ENCODE data around the gene SEMG2. TPM values are rescaled to one million over a fixed set of nuclear protein-coding genes. Genes with fewer than 3 reads are reported as not detected.

Gene SEMG2
- total RNA-seq, 4 donors from 2014 or later, result 0.25 TPM; not detected in 3

DNA sequence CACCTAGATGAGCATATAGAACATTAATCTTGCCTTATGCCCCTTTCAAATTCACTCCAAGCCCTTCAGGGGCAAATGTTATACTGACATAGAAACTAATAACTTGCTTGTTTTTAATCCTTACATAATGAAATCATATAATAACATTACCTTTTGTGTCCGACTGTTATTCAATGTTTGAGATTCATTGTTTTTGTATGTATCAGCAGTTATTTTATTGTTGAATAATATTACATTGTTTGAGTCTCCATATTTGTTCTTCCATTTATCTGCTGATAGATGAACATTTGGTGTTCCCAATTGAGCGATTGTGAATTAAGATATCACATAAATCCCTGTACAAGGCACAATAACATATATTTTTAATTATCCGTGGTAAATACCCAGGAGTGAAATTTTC lies 8.3 kb upstream of the SEMG2 start:
- TF ChIP-seq, protein P1, sequence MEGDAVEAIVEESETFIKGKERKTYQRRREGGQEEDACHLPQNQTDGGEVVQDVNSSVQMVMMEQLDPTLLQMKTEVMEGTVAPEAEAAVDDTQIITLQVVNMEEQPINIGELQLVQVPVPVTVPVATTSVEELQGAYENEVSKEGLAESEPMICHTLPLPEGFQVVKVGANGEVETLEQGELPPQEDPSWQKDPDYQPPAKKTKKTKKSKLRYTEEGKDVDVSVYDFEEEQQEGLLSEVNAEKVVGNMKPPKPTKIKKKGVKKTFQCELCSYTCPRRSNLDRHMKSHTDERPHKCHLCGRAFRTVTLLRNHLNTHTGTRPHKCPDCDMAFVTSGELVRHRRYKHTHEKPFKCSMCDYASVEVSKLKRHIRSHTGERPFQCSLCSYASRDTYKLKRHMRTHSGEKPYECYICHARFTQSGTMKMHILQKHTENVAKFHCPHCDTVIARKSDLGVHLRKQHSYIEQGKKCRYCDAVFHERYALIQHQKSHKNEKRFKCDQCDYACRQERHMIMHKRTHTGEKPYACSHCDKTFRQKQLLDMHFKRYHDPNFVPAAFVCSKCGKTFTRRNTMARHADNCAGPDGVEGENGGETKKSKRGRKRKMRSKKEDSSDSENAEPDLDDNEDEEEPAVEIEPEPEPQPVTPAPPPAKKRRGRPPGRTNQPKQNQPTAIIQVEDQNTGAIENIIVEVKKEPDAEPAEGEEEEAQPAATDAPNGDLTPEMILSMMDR (IDR thresholded peaks at IDR 0.05), result no peak
- TF ChIP-seq EP300 (IDR thresholded peaks at IDR 0.05), result no peak
- TF ChIP-seq POLR2A (IDR thresholded peaks at IDR 0.05), result no peak
- TF ChIP-seq POLR2AphosphoS5 (IDR thresholded peaks at IDR 0.05), result no peak
- Histone ChIP-seq H3K9me3 (no peaks in the 10 kb centered on the region), H3K4me1 (no peaks in the 10 kb centered on the region), H3K27ac (no peak overlapping the region), H3K36me3 (no peaks in the 10 kb centered on the region), H3K4me3 (no peak overlapping the region), H3K27me3 (no peaks in the 10 kb centered on the region)
- DNase-seq (ENCODE audit: low spot score in 2 of 2), result no peak
- WGBS, result 87% methylated on average over 3 of the region's 3 CpGs

DNA sequence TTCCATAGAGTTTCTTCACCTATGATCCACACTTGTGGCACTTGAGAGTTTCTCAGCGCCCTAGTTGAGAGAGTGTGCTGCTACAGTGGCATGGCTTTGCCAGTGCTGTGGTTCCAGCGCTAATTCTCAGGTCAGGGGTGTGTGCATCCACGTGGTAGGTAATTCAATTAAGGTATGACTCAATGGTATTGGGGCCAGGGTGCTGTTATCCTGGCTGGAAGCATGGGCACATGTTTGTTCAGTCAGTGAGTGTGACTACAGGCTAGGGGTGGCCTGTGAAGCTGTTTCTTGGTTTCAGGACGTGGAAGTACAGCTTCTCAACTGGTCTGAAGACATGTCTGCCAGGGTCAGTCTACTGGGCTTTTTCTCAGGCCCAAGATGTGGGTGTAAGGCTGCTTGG lies 3.0 kb upstream of the SEMG2 start:
- H3K4me3 ChIP-seq, result no peak overlapping the region
- H3K9me3 ChIP-seq, result no peaks in the 10 kb centered on the region
- no peak for TF ChIP-seq POLR2A (IDR thresholded peaks at IDR 0.05)
- no peak for TF ChIP-seq POLR2AphosphoS5 (IDR thresholded peaks at IDR 0.05)
- TF ChIP-seq EP300 (IDR thresholded peaks at IDR 0.05), result no peak
- TF ChIP-seq, protein P1 (IDR thresholded peaks at IDR 0.05), result no peak
- no peak for DNase-seq (ENCODE audit: low spot score in 2 of 2)
- no peaks in the 10 kb centered on the region for H3K36me3 ChIP-seq
- H3K4me1 ChIP-seq, result no peaks in the 10 kb centered on the region
- H3K27me3 ChIP-seq, result no peaks in the 10 kb centered on the region
- H3K27ac ChIP-seq, result no peak overlapping the region
- 48% methylated on average over 4 of the region's 4 CpGs for WGBS

DNA sequence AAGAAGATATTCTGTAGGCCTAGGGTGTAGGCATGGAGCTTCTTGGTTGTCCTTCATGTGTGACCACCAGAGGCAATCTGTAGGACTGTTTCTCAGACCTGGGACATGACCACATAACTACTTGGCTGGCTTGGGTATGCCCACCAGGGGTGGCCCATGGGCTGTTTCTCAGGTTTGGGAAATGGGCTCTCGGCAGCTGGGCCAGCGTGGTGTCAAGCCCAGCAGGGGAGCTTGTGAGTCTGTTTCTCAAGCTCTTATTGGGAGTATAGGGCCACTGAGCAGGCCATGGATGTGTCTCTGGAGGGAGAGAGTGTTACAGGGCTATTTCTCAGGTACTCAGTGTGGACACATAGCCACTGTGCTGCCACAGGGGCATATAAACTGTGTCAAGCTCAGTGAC lies 2.5 kb upstream of the SEMG2 start:
- H3K9me3 ChIP-seq, result no peaks in the 10 kb centered on the region
- 100% methylated on average over 1 of the region's 2 CpGs for whole genome bisulfite sequencing
- H3K27me3 ChIP-seq, result no peaks in the 10 kb centered on the region
- TF ChIP-seq POLR2AphosphoS5 (IDR thresholded peaks at IDR 0.05), result no peak
- TF ChIP-seq, protein P1 (IDR thresholded peaks at IDR 0.05), result no peak
- TF ChIP-seq EP300 (IDR thresholded peaks at IDR 0.05), result no peak
- TF ChIP-seq POLR2A (IDR thresholded peaks at IDR 0.05), result no peak
- H3K4me3 ChIP-seq, result no peak overlapping the region
- no peaks in the 10 kb centered on the region for H3K36me3 ChIP-seq
- DNase-seq (ENCODE audit: low spot score in 2 of 2), result no peak
- H3K4me1 ChIP-seq, result no peaks in the 10 kb centered on the region
- no peak overlapping the region for H3K27ac ChIP-seq

DNA sequence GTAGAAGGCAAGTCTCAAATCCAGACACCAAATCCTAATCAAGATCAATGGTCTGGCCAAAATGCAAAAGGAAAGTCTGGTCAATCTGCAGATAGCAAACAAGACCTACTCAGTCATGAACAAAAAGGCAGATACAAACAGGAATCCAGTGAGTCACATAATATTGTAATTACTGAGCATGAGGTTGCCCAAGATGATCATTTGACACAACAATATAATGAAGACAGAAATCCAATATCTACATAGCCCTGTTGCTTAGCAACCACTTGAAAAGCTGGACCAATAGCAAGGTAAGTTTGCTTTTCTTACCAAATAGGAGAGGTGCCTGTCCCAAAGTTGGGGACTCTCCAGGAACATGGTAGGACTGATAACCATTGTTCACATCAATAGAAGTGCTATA lies 2.0 kb downstream of the SEMG2 start:
- Histone ChIP-seq H3K4me3 (no peak overlapping the region), H3K27me3 (no peaks in the 10 kb centered on the region)
- TF ChIP-seq, protein P1 (IDR thresholded peaks at IDR 0.05), result no peak
- no peak for TF ChIP-seq POLR2A (IDR thresholded peaks at IDR 0.05)
- TF ChIP-seq EP300 (IDR thresholded peaks at IDR 0.05), result no peak
- TF ChIP-seq POLR2AphosphoS5 (IDR thresholded peaks at IDR 0.05), result no peak

DNA sequence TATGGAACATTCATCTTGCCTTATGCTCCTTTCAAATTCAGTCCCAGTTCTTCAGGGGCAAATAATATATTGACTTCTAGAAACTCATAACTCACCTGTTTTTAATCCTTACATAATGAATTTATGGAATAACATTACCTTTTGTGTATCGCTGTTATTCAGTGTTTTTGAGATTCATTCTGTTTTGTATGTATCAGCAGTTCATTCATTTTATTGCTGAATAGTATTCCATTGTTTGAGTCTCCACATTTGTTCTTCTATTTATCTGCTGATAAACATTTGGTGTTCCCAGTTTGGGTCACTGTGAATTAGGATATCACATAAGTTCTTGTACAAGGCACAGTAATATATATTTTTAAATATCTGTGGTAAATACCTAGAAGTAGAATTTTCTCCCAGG lies 5.1 kb downstream of the SEMG2 start:
- 88% methylated on average over 1 of the region's 1 CpG for WGBS

More for the DNA sequence above, 2.0 kb downstream of the SEMG2 start:
- Histone ChIP-seq H3K27ac (no peak overlapping the region), H3K4me1 (no peaks in the 10 kb centered on the region), H3K9me3 (no peaks in the 10 kb centered on the region), H3K36me3 (no peaks in the 10 kb centered on the region)
- no peak for DNase-seq (ENCODE audit: low spot score in 2 of 2)

More for the DNA sequence above, 5.1 kb downstream of the SEMG2 start:
- no peak overlapping the region for H3K27ac ChIP-seq
- no peaks in the 10 kb centered on the region for H3K9me3 ChIP-seq
- H3K27me3 ChIP-seq, result peaks cover 7% of the 10 kb centered on the region
- no peaks in the 10 kb centered on the region for H3K36me3 ChIP-seq
- no peak for DNase-seq (ENCODE audit: low spot score in 2 of 2)
- H3K4me3 ChIP-seq, result no peak overlapping the region
- H3K4me1 ChIP-seq, result no peaks in the 10 kb centered on the region
- TF ChIP-seq, protein P1 (IDR thresholded peaks at IDR 0.05), result no peak
- TF ChIP-seq EP300 (IDR thresholded peaks at IDR 0.05) (no peak), POLR2A (IDR thresholded peaks at IDR 0.05) (no peak), POLR2AphosphoS5 (IDR thresholded peaks at IDR 0.05) (no peak)
